Activated CD4-positive, alpha-beta T cell treated with anti-CD3 and anti-CD28 coated beads, Interleukin-2, Interleukin-6, amounts not matched to agents 100 ng/mL and 50 ng/mL, durations not matched to agents 16 hours and 8 hours (primary cell): Measurements from ENCODE around the gene FAM107B.
A peak's percentile ranks its signal among the peaks of the same experiment; 100 is the strongest.

ENCODE experiments used
- DNase-seq: peaks from one replicate; pipeline ENCODE4 v3.0.0-alpha.2; 2020

Gene FAM107B

DNA sequence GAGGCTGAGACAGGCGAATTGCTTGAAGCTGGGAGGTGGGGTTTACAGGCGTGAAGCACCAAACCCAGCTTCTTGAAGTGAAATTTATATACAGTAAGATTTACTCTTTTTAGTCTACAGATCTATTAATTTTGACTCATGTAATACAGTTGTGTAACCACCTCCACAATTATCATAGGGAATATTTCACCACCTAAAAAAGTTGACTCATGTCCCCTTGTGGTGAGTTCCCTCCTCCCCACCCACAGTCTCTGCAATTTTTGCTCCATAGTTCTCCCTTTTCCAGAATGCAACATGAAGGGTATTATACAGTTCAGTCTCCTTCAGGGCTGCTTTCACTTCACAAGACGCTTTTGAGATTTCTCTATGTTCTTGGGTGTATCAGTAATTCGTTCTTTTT, 156.8 kb downstream of the FAM107B start:
- no peak for DNase-seq

- DNase-seq: no peak
Measured at GRCh38 chr10:14616955-14617730, 157.6 kb downstream of the FAM107B start.

DNA sequence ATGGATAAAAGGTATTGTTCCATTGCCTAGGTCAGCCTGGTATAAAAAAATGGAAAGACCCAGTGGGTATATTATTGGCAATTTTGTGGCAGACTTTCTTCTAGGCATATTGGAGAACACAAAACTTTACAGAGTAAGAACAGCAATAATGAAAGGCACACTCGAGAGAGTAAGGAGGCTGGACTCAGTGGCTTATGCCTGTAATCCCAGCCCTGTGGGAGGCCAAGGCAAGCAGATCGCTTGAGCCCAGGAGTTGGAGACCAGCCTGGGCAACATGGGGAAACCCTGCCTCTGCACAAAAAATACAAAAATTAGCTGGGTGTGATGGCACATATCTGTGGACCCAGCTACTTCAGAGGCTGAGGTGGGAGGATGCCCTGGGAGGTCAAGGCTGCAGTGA, 158.2 kb downstream of the FAM107B start:
- no peak for DNase-seq

DNA sequence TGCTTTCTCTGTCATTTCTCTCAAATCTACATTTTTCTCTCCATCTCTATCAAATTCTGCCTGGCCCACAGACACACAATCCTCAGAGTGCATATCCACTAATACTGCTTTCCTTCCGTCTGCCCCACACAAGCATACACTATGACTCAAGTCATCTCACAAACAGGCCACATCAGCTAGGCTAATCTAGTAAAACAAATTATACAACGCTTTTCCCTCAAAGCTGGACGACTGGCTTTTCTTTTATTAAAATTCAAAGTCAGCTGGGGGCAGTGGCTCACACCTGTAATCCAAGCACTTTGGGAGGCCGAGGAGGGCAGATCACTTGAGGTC, 161.1 kb downstream of the FAM107B start:
- DNase-seq: no peak

- DNase-seq: no peak
Measured at GRCh38 chr10:14612873-14613587, 161.7 kb downstream of the FAM107B start.

- DNase-seq: no peak
Measured at GRCh38 chr10:14611968-14612693, 162.6 kb downstream of the FAM107B start.

- no peak for DNase-seq
Measured at GRCh38 chr10:14609178-14609577, 165.5 kb downstream of the FAM107B start.

DNA sequence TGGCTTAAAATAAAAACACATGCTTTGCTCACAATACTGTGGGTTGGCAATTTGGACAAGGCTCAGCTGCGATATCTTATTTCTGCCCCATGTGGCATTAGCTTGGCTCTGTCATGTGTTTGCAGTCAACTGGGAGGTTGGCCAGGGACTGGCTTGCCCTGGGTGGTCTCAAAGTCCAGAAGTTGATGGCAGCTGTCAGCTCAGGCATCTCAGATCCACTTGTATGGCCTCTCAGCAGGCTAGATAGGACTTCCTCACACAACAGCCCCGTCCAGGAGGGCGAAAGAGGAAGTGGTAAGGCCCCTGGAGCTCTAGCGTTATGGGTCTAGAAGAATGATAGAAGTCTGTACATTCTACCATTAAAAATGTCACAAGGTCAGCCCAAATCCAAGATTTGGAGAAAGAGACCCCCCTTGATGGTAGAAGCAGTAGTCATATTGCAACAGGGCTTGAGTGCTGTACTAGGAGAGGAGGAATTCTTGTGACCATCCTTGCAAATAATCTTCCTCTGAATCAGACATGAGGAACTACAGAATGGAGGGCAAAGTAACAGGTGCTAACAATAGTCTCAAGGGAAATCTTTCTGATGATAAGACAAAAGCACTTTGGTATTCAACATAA, 166.2 kb downstream of the FAM107B start:
- DNase-seq: no peak

- no peak for DNase-seq
Measured at GRCh38 chr10:14606633-14607032, 168.1 kb downstream of the FAM107B start.

DNA sequence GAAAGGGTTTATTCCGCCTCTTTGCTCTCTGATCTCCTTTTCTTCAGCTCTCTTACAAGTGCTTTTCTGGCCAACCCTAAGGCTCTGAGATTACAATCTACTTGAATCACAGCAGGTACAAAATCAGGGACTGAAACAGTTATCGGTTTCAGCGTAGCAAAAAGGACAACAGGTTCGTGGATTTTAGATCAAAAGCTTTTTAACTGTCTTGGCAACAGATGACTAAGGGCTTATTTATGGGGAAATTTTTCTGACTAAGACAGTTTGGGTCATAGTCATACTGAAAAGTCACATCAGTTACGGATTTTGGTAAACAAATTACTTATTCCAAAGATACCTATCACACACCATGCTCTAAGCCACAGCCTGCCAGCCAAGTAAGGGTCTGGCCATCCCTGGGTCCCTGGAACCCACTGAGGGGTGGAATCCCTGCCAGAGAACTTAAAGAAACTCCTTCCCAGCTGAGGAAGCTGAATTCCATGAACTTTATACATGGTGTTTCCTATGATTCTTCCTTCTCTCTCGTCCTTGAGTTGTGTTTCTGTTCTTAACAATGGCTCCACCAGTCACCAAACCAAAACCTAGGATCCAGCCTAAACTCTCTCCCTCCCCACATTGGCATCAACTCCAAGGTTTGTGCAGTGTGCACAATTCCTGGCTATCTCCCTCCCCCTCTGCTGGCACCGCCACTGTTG, 169.3 kb downstream of the FAM107B start:
- DNase-seq: peak; percentile 92

DNA sequence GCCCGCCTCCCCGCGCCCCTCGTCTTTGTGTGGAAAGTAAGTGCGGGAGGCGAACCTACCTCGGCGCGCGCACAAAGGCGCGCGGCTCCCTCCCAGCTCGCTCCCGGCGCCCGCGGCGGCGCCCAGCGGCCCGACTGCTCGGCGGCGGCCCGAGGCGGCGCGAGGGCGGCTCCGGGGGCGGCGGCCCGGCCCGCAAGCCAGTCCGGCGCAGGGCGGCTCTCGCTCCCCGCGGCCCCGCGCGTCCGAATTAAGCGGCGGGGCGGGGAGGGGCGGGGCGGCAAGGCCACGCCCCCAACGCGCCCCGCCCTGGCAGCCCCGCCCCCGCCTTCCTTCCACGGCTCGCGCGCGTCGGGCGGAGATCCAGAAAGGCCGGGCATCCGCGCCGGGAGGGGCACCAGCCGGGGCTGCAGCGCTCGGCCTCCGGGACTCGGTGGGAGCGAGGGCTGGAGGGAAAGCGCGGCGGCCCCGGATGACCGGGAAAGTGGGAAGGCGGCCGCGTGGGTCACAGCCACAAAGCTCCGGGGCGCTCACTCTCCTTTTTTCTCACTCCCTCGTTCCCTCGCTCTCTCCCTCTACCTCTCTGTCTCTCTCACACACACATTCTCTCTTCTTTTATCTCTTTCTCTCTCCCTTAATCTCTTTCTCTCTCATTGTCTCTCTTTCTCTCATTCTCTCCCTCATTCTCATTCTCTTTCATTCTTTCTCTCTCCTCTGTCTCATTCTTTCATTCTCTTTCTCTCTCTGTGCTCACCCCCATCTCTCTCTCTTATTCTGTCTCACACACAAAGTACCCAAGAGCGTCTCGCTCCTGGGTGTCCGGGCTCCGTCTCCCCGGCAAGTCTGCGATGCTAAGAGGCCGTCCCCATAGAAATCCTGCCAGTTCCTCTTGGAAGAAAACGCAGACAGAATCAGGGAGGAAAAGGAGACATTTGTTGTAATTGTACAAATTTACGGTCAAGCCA, 170.2 kb downstream of the FAM107B start:
- peak; percentile 85 for DNase-seq

DNA sequence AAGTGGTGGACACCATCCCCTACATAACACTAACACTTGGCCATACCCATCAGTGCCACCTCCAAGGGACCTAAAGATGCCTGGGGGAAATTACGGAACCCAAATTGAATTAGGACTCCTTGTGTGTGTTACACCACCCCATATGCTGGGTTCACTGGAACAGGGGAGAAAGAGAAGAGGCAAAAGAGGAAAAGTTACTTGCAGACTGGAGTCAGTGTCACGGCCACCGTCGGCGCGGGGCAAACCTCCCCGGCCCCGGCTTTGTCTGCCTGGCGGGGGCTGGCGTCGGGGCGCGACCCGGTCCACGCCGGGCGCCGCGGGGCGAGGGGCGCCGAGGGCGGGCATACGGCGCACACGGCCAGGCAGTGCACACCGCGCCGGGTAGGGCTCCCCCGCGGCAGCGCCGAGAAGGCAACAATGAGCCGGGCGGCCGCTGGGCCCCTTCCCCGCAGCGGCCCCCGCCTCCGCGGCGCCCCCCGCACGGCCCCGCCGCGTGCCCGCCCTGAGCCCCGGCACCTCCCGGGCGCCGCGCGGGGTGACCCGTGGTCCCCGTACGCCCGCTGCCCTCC, 171.1 kb downstream of the FAM107B start:
- no peak for DNase-seq

GRCh38 chr10:14602807-14603533, 171.7 kb downstream of the FAM107B start:
- no peak for DNase-seq

DNA sequence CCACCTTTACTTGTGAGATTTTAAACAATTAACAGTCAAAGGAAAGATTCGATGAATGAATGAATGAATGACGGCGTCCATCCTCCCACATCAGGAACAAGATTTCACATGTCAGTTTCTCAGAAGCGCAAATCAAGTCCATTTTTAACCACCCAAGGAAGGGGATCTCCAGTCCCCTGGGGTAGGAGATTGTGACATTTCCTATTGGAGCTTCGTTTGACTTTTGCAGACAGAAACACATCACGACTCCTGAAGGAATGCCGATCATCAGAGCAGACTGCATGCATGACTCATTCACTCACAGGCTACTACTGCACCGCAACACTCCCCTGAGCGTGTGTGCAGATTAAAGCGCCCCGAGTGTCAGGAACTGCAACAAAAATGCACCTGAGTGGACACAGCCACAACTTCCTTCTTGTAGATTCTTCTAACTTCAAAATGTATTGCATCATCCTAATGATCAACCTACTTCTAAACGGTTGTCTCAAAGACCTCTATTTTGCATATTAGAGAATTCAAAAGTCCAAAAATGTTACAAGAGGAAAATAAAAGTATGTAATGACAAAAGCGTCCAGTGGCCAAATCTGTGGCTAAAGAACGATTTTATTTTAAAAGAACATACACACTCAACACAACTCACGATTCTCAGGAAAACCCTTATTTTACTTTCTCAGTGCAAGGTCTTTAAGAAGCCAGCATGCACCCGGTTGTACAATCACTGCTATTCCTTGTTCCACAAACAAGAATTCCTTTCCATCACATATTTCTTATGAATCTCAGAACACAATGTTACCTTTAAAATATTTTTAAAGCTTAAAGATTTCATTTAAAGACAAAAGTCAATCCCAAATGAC, 172.6 kb downstream of the FAM107B start:
- peak; percentile 79 for DNase-seq

DNA sequence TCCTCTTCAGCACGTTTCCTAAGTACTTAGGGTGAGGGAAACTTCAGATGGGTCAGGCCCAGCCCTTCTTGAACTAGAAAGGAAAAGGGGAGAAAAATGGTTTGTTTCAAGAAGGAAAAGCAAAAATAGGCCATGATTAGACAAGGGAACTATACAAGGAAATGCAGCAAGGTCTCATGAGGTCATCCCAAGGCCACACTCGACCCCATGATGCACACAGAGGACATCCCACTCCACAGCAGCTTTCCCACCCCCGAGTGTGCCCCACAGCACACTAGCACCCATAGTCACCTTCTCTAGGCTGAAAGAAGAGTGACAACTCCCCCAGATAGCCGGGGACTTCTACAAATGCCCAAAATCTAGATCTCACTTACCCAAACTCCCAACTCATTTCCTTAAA, 173.4 kb downstream of the FAM107B start:
- no peak for DNase-seq

- no peak for DNase-seq
Measured at GRCh38 chr10:14600065-14600464, 174.6 kb downstream of the FAM107B start.

GRCh38 chr10:14598809-14599764, 175.6 kb downstream of the FAM107B start:
- no peak for DNase-seq

DNA sequence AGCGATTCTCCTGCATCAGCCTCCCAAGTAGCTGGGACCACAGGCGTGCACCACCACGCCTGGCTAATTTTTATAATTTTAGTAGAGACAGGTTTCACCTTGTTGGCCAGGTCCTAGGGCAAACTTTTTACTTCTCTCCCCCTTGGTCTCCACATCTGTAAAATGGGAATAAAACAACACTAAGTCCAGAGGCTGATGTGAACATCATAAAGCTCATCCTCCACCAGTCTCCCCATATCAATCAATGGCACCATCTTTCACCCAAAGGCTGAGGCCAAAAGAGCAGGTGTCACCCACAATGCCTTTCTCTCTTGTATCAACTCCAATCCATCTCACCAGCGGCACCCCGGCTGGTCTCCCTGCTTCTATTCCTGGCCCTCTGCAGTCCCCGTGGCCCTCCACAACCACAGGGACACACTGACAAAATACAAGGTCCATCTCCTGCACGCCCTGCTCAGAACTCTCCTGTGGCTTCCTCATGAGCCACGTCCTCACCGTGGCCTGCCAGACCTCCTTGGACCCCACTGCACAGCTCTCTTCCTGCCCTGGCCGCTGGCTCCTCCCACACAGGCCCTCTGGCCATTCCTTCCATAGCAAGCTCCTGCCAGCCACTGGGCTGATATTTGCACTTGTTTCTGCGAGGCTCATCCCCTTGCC, 179.0 kb downstream of the FAM107B start:
- no peak for DNase-seq
